Neutrophil (primary cell): ENCODE results near the gene FCHSD1.

Experiments used
- H3K27ac ChIP-seq: fragments of 200-600 bp; sonication (generic); 2 replicates; pipeline ENCODE4 v1.5.1; 2016; ENCODE audit warnings: mild to moderate bottlenecking, moderate library complexity
- H3K27me3 ChIP-seq: fragments of 200-600 bp; sonication (generic); 2 replicates; pipeline ENCODE4 v1.6.0; 2016; ENCODE audit warnings: mild to moderate bottlenecking
- H3K36me3 ChIP-seq: fragments of 200-600 bp; sonication (generic); 2 replicates; pipeline ENCODE4 v1.5.1; 2017
- H3K4me1 ChIP-seq, 2 experiments: fragments of 200-600 bp in 1 of 2; sonication (generic) in 1 of 2; 1 replicate in 1 of 2; 2 replicates in 1 of 2; pipeline versions ENCODE4 v1.5.1 to v1.6.1; 2013 to 2016; ENCODE audit warnings: low read depth in 1 of 2, low read length in 1 of 2, mild to moderate bottlenecking in 1 of 2, moderate library complexity in 1 of 2; ENCODE audit not compliant: control insufficient read depth in 1 of 2, insufficient read depth in 1 of 2
- H3K4me3 ChIP-seq, 2 experiments: fragments of 200-600 bp in 1 of 2; sonication (generic) in 1 of 2; 1 replicate in 1 of 2; 2 replicates in 1 of 2; pipeline ENCODE4 v1.5.1; 2013 to 2016; ENCODE audit warnings: low read depth in 1 of 2, low read length in 1 of 2, mild to moderate bottlenecking in 1 of 2, moderate library complexity in 1 of 2
- H3K9me3 ChIP-seq: fragments of 200-600 bp; sonication (generic); 2 replicates; pipeline ENCODE4 v1.5.1; 2016
- TF ChIP-seq, protein P1 (sequence below): fragments of 200-600 bp; sonication (generic); IDR thresholded peaks from 2 replicates; pipeline ENCODE4 v1.5.1; 2016; ENCODE audit warnings: antibody characterized with exemption

FCHSD1 gene

DNA sequence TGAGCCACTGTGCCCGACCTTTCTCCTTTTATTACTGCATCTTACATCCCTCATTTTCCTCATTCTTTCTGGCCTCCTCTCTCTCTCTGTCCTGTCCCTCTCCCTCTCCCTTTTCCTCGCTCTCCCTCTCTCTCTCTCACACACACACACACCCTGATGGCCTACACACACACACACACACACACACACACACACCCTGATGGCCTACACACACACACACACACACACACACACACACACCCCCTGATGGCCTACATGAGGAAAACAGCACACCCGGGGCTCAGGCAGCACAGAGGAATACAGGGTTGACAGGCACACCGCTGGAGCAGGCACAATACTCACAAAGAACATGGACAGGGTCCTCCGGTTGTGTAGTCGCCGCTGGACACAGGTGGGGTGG, 3.8 kb upstream of the FCHSD1 start:
- peaks cover 14 to 19% of the 10 kb centered on the region in 2 experiments for H3K4me1 ChIP-seq
- H3K9me3 ChIP-seq: no peaks in the 10 kb centered on the region
- no peak overlapping the region for H3K27ac ChIP-seq
- H3K36me3 ChIP-seq: peaks cover 76% of the 10 kb centered on the region
- TF ChIP-seq, protein P1, sequence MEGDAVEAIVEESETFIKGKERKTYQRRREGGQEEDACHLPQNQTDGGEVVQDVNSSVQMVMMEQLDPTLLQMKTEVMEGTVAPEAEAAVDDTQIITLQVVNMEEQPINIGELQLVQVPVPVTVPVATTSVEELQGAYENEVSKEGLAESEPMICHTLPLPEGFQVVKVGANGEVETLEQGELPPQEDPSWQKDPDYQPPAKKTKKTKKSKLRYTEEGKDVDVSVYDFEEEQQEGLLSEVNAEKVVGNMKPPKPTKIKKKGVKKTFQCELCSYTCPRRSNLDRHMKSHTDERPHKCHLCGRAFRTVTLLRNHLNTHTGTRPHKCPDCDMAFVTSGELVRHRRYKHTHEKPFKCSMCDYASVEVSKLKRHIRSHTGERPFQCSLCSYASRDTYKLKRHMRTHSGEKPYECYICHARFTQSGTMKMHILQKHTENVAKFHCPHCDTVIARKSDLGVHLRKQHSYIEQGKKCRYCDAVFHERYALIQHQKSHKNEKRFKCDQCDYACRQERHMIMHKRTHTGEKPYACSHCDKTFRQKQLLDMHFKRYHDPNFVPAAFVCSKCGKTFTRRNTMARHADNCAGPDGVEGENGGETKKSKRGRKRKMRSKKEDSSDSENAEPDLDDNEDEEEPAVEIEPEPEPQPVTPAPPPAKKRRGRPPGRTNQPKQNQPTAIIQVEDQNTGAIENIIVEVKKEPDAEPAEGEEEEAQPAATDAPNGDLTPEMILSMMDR: no peak
- H3K27me3 ChIP-seq: no peaks in the 10 kb centered on the region
- H3K4me3 ChIP-seq: no peak overlapping the region

DNA sequence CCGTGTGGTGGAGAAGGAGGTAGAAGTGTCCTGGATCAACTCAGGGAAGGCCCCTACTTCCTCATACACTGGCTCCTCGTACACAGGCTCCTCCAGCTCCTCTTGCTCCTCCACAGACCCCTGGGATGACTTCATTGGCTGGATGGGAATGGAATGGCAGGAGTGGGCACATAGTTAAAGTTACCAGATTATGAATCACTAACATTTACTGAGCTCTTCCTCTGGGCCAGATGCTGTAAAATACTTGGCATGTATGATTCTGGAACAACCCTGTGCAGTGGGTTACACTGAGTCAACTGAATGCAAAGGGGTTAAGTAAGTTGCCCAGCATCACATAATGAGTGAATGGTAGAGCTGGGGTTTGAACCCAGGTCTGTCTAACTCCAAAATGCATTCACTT, 3.1 kb upstream of the FCHSD1 start:
- Histone ChIP-seq H3K36me3 (peaks cover 70% of the 10 kb centered on the region), H3K27me3 (no peaks in the 10 kb centered on the region), H3K9me3 (no peaks in the 10 kb centered on the region), H3K4me3 (no peak overlapping the region), H3K27ac (no peak overlapping the region), H3K4me1 (peaks cover 14 to 26% of the 10 kb centered on the region in 2 experiments)
- TF ChIP-seq, protein P1: no peak

DNA sequence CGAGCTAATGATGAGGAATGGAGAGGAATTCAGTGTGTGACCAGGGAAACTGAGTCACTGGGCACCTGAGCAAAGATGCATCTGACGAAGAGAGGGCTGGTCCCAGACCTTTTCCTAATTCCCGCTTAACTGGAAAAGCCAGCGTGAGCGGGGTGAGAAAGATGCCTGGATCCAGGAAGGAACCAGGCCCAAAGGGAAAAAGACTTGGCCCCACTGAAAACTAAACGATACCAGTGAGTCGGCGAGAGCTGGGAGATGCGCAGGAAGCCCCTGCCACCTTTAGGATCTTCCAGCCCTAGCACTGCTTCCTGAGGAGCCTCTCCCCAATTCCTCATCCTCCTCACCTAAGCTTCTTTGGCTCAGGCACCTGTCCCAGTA, 499 bp upstream of the FCHSD1 start:
- Histone ChIP-seq H3K4me1 (peaks cover 14 to 26% of the 10 kb centered on the region in 2 experiments), H3K27ac (peak overlapping the region; percentile 54), H3K9me3 (no peaks in the 10 kb centered on the region), H3K36me3 (peaks cover 68% of the 10 kb centered on the region), H3K4me3 (peak overlapping the region; percentile 73 to 82), H3K27me3 (no peaks in the 10 kb centered on the region)
- TF ChIP-seq, protein P1: no peak

GRCh38 chr5:141649972-141650371, 1.2 kb downstream of the FCHSD1 start:
- peak overlapping the region in 1 of 2 experiments; percentile 73 for H3K4me3 ChIP-seq

GRCh38 chr5:141649056-141649688, 2.0 kb downstream of the FCHSD1 start:
- H3K4me3 ChIP-seq: no peak overlapping the region
- no peak overlapping the region for H3K27ac ChIP-seq
- H3K4me1 ChIP-seq: peaks cover 14 to 26% of the 10 kb centered on the region in 2 experiments
- H3K9me3 ChIP-seq: no peaks in the 10 kb centered on the region
- TF ChIP-seq, protein P1: no peak
- peaks cover 68% of the 10 kb centered on the region for H3K36me3 ChIP-seq
- no peaks in the 10 kb centered on the region for H3K27me3 ChIP-seq

More at GRCh38 chr5:141649972-141650371, 1.2 kb downstream of the FCHSD1 start:
- no peak overlapping the region for H3K27ac ChIP-seq
- H3K27me3 ChIP-seq: no peaks in the 10 kb centered on the region
- H3K4me1 ChIP-seq: peaks cover 14 to 26% of the 10 kb centered on the region in 2 experiments
- peaks cover 68% of the 10 kb centered on the region for H3K36me3 ChIP-seq
- TF ChIP-seq, protein P1: no peak
- H3K9me3 ChIP-seq: no peaks in the 10 kb centered on the region
